GM12874 (cell line): ENCODE data around the gene HEXIM2.

Source experiments
- CTCF ChIP-seq: IDR thresholded peaks from 2 replicates; pipeline ENCODE4 v1.5.1; 2011; ENCODE audit warnings: low read depth, mild to moderate bottlenecking, control low read depth, low read length, moderate library complexity; ENCODE audit not compliant: insufficient read depth

HEXIM2 gene

GRCh38 chr17:45201457-45201856 is 39.8 kb downstream of the HEXIM2 start:
- no peak for TF ChIP-seq CTCF

GRCh38 chr17:45218895-45219661 is 57.4 kb downstream of the HEXIM2 start:
- peak; percentile 89 for TF ChIP-seq CTCF
